RKO (cell line): ENCODE results near the gene LHX4.

Experiments
- DNase-seq: peaks from one replicate; pipeline ENCODE4 v3.0.0-alpha.2; 2016; ENCODE audit warnings: low spot score

Gene LHX4

GRCh38 chr1:180257486-180257885 is 27.4 kb downstream of the LHX4 start:
- no peak for DNase-seq

GRCh38 chr1:180258290-180258689 is 28.2 kb downstream of the LHX4 start:
- no peak for DNase-seq

- no peak for DNase-seq
Observed at GRCh38 chr1:180258935-180259334, 28.9 kb downstream of the LHX4 start.

GRCh38 chr1:180259431-180260338 is 29.6 kb downstream of the LHX4 start:
- DNase-seq = no peak

- no peak for DNase-seq
Observed at GRCh38 chr1:180260541-180260940, 30.5 kb downstream of the LHX4 start.

GRCh38 chr1:180261030-180261429 is 31.0 kb downstream of the LHX4 start:
- no peak for DNase-seq

GRCh38 chr1:180261524-180262155 is 31.6 kb downstream of the LHX4 start:
- no peak for DNase-seq

- DNase-seq = no peak
Observed at GRCh38 chr1:180262628-180263488, 32.8 kb downstream of the LHX4 start.

- DNase-seq = no peak
Observed at GRCh38 chr1:180264595-180264994, 34.5 kb downstream of the LHX4 start.

GRCh38 chr1:180265201-180265600 is 35.1 kb downstream of the LHX4 start:
- DNase-seq = no peak

- DNase-seq = no peak
Observed at GRCh38 chr1:180265871-180266270, 35.8 kb downstream of the LHX4 start.

- no peak for DNase-seq
Observed at GRCh38 chr1:180266275-180267210, 36.5 kb downstream of the LHX4 start.

GRCh38 chr1:180267211-180267561 is 37.1 kb downstream of the LHX4 start:
- DNase-seq = no peak

GRCh38 chr1:180267761-180268555 is 37.9 kb downstream of the LHX4 start:
- no peak for DNase-seq

GRCh38 chr1:180268556-180269075 is 38.6 kb downstream of the LHX4 start:
- no peak for DNase-seq

- peak; percentile 35 for DNase-seq
Observed at GRCh38 chr1:180269645-180270529, 39.8 kb downstream of the LHX4 start.

GRCh38 chr1:180270530-180271271 is 40.6 kb downstream of the LHX4 start:
- DNase-seq = no peak
